ENCODE measurements around the gene PRMT3.

GRCh38 chr11:20459865-20460264 lies 72.3 kb downstream of the PRMT3 start:
- TF ChIP-seq GATA3 (IDR thresholded peaks at IDR 0.05; ENCODE audit: low read depth, low read length) (no peak), GATA2 (IDR thresholded peaks at IDR 0.05; ENCODE audit: low read depth, low read length) (no peak)

Measured in SH-SY5Y (cell line).